Stimulated activated CD4-positive, alpha-beta T cell treated with anti-CD3 and anti-CD28 coated beads, Interleukin-4, amount 100 ng/mL, for 1 hour (primary cell): ENCODE measurements around the gene PIF1.
"Not testable (repeated sequence)": the region's sequence is repeated elsewhere in the genome, so short reads cannot be mapped to it uniquely, and the experiment has no call there.

Experiments
- DNase-seq: peaks from one replicate; pipeline ENCODE4 v3.0.0-alpha.2; 2020

Gene PIF1

DNA sequence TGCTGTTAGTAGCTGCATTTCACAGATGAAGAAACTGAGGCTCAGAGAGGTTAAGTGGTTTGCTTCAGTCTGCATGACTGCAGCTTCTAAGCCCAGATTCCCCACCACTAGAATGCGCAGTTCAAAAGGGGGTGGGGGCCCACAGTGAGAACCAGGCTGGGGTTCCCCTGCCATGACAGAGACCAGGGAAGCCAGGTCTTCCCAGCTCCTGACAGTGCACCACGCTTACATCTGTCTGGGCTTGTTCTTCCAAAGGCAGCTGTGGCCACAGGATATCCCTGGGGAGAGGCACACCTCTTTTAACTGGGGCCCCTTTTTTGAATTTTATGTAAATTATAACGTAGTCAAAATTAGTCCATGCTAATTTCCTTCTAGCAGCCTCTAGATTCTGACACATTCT is 21.6 kb upstream of the PIF1 start:
- DNase-seq, result no peak

DNA sequence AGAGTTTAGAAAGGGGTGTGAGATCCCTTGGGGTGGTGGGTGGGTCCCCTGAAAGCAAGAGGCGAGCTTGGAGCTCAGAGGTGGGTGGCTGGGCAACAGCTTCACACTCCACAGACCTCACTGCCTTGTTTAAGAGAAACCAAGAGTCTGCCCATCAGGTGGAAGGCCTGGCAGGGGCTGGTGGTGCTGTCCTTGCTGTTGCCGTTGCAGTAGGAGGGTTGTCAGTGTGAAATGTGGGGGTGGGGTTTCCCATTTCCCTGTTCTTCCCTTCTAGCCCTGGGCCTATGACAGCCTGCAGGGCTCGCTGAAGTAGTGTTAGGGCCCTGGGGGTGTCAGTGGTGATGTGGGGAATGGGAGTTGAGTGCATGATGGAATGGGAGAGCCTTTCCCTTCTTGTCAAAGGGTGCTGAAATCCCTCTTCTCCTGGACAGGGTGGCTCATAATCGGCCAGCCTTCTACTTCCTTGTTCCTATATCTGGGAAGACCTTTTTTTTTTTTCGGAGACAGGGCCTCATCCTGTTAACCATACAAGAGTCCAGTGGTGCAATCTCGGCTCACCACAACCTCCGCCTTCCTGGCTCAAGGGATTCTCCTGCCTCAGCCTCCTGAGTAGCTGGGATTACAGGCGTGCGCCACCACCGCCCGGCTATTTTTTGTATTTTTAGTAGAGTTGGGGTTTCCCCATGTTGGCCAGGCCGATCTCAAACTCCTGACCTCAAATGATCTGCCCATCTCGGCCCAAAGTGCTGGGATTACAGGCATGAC is 20.6 kb upstream of the PIF1 start:
- DNase-seq, result no peak

- no peak for DNase-seq
These were observed 19.8 kb upstream of the PIF1 start for GRCh38 chr15:64845183-64845611.

GRCh38 chr15:64844576-64845145 is 19.2 kb upstream of the PIF1 start:
- DNase-seq, result no peak

- DNase-seq, result no peak
These were observed 18.5 kb upstream of the PIF1 start for GRCh38 chr15:64843991-64844390.

DNA sequence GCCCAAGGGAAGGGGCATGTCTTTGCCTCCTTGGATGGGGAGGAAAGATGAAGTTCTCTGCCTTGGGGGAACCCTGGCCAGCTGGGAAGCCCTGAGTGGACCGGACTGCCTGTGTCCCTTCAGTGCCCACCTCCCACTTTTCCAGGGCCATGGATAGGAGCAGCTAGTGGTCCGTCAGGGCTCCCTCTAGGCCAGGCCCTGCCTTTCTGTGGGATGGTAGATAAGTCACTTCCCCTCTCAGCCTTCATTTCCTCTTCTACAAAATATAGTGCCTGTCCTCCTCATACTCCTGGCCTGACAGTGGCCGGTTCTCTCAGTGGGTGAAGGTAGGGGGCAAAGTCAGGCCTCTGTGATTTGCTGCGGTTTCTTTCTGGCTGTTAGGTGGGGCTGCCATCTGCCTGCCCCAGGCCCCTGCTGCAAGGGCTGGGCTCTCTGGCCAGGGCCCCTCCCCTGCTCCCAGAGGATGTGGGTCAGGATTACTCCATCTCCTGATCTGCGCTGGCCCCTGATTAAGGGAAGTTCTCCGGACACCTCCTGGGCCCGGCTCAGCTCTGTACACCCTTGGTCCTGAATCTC is 17.6 kb upstream of the PIF1 start:
- DNase-seq, result no peak

GRCh38 chr15:64842096-64842939 is 16.9 kb upstream of the PIF1 start:
- DNase-seq, result no peak

GRCh38 chr15:64841344-64842095 is 16.1 kb upstream of the PIF1 start, which contains the start of gene PLEKHO2:
TSS of gene PLEKHO2 (plus strand) at chr15:64841915. CDS start at chr15:64842017, 102 bp downstream.
- DNase-seq, result peak; percentile 79

GRCh38 chr15:64841060-64841343 is 15.6 kb upstream of the PIF1 start:
- no peak for DNase-seq

GRCh38 chr15:64837502-64837901 is 12.1 kb upstream of the PIF1 start:
- no peak for DNase-seq

GRCh38 chr15:64836023-64836536 is 10.6 kb upstream of the PIF1 start:
- DNase-seq, result no peak

DNA sequence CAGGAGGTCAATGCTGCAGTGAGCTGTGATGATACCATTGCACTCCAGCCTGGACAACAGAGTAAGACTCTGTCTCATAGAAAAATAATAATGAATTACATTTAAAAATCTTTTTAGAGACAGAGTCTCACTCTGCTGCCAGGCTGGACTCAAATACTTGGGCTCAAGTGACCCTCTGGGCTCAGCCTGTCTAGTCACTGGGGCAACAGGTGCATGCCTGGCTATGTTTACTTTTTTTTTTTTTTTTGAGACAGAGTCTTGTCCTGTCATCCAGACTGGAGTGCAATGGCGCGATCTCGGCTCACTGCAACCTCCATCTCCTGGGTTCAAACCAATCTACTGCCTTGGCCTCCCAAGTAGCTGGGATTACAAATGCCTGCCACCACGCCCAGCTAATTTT is 8.2 kb upstream of the PIF1 start:
- no peak for DNase-seq

DNA sequence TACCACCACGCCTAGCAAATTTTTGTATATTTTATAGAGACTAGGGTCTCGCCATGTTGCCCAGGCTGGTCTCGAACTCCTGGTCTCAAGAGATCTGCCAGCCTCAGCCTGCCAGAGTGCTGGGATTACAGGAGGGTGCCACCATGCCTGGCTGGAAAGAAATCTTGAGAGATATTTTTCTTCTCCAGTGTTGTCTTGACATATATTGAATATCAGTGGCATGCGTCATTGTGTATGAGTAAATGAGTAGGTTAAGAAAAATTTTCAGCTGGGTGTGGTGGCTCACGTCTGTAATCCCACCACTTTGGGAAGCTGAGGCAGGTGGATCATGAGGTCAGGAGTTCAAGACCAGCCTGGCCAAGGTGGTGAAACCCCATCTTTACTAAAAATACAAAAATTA is 3.5 kb upstream of the PIF1 start:
- no peak for DNase-seq

DNA sequence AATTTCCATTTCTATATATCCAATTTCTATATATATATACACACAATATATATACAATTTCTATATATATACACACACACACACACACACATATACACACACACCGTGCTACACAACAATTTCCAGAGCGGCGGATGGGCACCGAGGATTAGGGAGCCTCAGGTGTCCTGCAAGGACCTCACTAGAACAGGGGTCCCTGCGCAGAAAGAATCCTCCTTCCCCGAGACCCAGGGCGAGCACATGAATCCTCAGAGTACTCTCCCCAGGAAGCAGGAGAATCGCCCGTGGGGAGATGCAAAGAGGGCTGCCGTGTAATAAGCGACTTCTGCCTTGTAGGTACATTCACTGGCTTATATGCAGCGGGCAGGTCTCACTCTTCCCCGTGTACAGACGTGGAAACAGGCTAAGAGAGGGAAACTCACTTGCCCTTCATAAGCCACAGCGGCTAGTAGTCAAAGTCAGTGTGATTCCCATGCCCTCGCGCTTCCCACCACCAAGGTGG is 467 bp downstream of the PIF1 start:
- no peak for DNase-seq

GRCh38 chr15:64816452-64816851 is 9.0 kb downstream of the PIF1 start:
- no peak for DNase-seq

DNA sequence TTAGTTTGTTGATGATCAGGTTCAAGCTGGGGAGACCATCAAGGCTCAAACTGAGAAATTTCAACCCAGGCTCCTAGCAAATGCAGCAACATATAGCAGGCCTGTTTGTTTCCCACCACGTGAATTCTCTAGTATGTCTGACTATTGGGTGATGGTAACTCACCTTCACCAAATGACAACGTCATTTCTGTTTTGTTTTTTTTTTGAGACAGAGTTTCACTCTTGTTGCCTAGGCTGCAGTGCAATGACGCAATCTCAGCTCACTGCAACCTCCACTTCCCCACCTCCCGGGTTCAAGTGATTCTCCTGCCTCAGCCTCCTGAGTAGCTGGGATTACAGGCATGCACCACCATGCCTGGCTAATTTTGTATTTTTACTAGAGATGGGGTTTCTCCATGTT is 10.5 kb downstream of the PIF1 start:
- not testable (repeated sequence) for DNase-seq

- DNase-seq, result not testable (repeated sequence)
These were observed 11.2 kb downstream of the PIF1 start for GRCh38 chr15:64814283-64814682.

DNA sequence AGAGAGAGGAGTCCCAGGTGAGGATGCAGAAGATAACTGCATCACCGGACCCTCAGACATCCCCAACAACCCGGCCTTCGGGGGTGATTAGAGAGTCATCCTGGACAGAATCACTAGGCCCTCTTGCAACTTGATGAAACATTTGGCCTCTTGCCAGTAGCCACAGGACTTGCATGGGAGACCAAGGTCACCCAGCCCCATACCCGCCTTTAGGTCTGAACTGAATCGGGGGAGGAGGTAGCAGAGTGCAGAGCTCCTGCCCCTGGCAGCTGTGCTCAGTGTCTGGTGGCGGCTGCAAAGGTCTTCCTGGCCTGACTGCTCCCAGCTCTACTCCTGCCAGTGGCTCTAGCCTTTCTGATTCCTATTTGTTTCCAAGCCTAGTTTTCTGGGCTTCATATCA is 12.4 kb downstream of the PIF1 start:
- DNase-seq, result no peak

DNA sequence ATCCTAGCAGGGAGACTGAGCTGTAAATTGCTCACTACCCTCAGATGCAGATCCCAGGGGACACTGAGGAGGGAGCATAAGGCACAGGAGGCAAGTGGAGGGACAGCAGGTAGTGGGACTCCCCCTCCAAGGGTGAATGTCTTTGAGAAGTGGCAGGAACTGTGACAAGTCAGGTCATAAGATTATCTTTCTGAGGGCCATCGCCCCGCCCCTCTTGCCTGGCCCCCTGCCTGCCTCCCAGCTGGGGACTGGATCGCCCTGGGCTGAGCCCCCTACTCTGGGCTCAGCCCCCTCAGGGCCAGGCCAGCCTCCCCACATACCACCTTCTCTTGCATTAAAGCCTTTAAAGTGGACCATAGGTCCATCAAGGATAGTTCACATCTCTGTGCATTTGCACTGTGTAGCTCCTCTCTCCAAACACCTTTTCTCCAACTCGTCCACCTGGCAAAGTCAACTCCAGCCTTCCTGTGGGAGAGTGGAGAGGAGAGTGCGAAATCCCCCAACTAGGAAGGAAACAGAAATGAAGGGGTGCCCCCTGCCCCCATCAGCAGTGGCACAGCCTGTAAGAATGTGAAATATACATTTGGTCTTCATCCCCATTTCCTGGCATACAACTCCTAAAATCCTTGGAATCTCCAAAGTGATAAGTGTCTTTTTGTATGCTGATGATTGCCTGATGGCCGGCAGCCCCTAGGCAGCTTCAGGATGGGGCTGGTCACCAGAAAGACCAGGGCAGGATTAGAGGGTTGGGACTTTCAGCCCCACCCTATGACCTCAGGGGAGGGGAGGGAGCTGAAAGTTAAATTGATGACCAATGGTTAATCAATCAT is 14.7 kb downstream of the PIF1 start:
- DNase-seq, result no peak

DNA sequence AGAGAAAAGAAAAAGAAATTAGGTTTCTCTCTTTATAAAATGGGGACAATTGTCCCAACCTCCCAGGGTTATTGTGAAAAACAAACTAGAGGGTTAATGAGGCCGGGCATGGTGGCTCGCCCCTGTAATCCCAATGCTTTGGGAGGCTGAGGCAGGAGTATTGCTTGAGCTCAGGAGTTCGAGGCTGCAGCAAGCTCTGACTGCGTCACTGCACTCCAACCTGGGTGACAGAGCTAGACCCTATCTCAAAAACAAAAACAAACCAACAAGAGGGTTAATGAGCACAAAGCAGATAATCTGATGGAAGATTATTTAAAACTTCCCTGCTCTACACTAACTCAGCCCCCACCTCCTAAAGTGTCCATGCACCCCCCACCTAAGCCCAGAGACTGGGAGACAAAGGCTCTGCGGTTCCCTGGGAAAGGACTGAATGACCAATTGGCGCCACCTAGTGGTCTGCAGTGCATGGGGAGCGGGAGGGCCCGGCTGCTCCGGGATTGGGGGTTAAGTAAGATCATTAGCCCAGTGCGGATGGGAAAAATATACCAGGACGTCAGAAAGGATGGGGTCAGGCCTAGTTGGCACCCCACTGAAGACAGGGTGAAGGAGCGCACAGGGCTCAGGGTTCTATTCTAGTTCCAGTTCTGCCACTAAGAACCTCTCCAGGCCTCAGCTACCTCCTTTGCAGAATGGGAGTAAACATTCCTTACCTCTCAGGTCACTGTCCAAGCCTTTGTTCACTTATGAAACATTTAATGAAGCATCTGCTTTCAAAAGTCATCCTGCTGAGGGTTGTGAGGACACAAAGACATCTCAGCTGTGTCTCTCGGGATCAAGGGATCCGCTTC is 15.6 kb downstream of the PIF1 start:
- peak; percentile 71 for DNase-seq
